DMS53 treated with DMSO at 0.1 percent for 48 hours (cell line): ENCODE measurements around the gene HMMR.
"Not testable (repeated sequence)": the region's sequence is repeated elsewhere in the genome, so short reads cannot be mapped to it uniquely, and the experiment has no call there.

Source experiments
- DNase-seq: peaks from one replicate; lab custom pipeline; 2025; ENCODE audit not compliant: unreplicated experiment; lab: John Stamatoyannopoulos, UW

The HMMR gene

DNA sequence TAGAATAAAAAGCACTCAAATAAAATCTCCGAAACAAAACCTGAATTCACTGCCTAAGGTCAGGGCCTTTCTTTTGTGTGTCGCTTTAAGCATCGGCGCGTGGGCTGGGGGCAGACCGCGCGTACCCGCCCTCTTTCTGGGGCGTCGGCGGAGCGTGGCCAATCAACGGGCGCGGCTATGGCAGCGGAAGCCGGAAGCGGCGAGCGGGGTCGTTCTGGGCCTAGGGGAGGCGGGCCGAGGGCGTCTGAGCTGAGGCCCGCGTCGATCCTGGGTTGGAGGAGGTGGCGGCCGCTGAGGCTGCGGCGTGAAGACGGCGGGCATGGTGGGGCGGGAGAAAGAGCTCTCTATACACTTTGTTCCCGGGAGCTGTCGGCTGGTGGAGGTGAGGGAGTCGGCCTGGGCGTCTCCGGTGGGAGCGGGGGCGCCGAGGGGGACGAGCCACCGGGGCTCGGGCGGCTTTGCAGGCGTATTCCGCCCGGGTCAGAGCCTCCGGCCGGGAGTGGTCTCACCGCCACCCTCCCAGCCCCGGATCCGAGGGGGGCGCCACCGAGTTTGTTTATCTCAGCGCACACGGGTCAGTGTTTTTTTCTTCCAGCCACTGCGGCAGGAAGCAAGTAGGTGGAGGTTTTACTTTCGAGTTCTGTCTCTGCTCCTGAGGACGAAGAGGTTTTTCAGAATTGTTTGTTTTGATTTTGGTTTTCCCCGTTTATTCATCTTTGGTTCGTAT lies 45.1 kb downstream of the HMMR start, which contains the start of gene MAT2B:
TSS of gene MAT2B (plus strand) at position 252 of the 727 bp plus-strand sequence. CDS start at position 320, 68 bp downstream.
- peak; percentile 94 for DNase-seq

DNA sequence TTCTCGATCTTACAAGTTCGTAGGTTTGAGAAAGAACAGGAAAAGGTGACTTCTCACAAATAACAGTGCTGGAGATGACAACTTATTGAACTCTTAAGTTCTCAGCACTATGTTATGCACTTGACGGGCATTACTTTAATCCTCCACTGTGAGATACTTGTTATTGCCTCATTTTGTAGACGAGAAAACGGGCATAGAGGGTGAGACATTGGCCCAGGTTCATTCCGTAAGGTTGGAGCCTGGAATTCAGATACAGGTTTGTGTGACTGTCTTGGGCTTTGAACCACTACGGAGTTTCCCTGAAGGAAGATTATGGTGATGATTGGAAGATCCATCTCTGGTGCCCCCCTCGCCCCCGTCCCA lies 45.6 kb downstream of the HMMR start:
- no peak for DNase-seq

DNA sequence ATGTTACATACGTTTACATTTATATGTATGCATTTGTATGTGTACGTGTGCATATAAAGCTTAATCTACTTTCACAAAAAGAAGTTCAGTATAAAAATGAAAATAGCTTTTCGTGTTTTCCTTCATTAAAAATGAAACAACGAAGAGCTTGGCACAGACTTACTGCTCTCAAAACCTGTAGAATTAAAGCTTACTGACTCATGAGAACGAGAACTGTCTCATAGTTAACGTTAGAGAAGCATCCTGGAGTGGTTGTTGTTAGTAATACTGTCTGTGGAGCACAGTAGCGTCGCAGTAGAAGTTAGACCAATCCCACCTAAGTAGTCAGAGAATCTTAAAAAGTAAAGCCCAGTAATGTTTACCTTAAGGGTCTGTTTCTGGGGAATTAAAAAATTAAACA lies 46.3 kb downstream of the HMMR start:
- DNase-seq: no peak

DNA sequence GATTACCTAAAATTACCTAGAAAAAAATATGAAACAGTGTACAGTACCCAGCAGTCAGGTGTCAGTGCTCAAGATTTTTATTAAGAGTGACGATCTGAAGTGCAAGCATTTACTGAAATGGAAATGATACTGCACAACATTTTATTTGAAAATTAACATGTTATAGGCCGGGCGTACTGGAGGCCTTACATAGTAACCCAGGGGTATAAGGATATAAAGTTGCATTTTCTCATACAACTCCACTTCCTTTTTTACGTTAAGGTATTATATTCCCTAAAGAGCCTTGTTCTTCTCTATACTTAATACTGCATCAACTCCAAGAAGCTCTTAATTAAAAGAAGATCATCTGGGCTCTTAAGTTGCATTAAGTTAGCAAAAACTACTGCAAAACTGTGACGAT lies 48.3 kb downstream of the HMMR start:
- DNase-seq: no peak

DNA sequence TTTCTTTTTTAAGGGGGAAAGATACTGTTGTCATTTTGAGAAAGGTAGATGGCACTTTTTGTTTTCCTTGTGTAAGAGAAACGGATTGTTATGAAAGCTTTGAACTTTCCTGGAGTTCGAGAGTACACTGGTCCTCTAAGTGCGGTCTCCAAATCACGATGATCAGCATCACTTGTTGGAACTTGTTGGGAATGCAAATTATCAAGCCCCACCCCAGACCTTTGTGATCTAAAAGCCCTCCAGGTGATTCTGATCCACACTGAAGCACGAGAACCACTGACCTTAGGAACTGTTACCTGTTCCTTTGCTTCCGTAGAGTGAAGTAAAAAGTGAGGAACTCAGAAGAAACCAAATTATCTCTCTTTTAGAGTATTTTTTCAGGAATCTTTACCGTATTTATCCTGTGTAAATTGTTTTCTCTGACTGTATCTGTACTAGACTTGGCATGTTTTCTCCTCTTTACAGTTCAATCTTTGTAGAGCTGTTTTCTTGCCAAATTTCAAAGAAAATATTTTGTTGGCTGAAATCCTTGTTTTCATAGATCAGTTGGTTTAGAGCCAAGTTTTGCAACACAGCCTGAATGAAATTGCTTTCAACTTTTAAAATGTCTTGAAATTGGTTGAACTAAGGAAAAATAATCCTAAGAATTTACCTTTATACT lies 49.0 kb downstream of the HMMR start:
- DNase-seq: no peak

DNA sequence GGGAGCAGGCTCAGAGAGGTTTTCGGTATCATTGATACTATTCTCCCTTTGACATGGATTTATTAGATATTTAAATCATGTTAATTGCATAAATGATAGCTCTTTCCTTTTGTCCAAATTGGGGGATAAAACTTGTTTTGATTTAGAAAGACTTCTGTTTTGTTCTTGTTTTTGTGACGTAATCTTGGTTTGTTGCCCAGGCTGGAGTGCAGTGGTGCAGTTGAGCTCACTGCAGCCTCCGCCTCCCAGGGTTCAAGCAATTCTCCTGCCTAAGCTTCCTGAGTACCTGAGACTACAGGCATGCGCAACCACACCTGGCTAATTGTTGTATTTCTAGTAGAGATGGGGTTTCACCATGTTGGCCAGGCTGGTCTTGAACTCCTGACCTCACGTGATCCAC lies 52.1 kb downstream of the HMMR start:
- no peak for DNase-seq

DNA sequence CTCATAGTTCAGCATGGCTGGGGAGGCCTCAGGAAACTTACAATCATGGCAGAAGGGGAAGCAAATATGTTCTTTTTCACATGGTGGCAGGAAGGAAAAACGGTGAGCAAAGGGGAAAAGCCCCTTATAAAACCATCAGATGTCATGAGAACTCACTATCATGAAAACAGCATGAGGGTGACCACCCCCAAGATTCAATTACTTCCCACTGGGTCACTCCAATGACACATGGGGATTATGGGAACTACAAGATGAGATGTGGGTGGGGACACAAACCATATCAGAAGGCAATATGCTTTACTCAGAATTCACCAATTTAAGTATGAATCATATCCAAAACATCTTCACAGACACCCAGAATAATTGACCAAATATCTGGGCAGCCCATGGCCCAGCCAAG lies 64.7 kb downstream of the HMMR start:
- no peak for DNase-seq

DNA sequence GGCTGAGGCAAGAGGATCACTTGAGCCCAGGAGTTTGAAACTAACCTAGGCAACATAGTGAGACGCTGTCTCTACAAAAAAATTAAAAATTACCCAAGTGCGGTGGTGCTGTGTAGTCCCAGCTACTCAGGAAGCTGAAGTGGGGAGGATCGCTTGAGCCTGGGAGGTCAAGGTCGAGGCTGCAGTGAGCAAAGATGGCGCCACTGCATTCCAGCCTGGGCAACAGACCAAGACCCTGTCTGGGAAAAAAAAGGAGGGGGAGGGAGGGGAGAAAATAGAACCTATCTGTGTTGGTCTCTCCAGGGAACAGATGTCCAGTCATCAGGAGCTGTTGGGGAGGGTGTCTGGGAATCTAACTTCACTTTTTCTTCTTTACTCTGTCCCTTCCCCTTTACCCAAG lies 69.3 kb downstream of the HMMR start:
- no peak for DNase-seq

DNA sequence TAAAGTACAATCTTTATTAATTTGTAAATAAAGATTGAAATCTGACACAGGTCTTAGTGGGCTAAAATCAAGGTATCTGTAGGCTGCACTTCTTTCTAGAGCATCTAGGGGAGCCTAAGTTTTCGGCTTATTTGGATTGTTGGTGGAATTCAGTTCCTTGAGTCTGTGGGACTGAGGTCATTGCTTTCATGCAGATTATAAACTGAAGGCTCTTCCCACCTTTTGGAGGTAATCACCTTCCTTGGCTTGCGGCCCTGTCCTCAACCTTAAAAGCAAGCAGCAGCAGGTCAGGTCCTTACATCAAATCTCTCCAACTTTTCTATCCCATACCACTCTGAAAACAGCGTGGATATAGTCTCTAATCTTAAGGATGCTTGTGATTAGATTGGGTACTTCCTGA lies 70.8 kb downstream of the HMMR start:
- DNase-seq: no peak

DNA sequence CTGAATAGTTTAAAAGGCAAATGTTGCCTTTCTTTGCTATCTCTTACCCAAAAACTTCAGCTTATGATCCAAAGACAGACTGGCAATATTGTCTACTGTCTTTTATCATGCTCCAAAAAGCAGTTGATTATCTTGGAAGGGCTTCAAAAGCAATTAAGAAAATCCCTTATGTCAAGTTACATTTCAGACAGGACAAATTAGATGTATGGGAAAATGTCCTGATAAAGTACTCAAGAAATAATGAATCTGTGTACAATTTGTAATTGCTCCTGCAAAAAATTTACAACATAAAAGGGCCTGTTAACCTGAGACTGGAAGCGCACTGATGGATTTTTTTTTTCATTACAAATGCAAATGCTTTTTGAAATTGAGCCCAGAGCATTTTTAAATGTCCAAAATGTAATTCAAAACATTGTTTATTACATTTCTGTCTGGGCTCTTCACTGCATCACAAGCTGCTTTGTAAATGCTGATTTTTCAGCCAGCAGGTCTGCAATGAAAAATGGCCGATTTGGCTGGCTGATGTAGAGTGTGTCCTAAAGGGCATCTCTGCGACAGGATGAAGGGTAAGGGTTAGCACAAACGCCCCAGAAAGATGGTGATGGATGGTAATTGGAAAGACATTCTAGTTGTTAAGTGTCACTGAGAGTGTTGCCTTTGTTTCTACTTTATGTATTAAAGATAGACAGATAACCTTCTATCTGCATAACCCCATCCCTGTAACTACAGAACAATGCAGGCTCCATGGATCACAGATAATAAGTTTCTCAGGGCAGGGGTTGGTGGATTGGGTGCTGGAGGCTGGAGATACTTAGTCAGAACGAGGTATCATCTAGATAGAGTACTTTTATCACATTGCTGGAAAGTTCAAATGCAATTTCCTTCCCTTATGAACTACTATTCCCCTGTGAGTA lies 72.0 kb downstream of the HMMR start:
- no peak for DNase-seq

DNA sequence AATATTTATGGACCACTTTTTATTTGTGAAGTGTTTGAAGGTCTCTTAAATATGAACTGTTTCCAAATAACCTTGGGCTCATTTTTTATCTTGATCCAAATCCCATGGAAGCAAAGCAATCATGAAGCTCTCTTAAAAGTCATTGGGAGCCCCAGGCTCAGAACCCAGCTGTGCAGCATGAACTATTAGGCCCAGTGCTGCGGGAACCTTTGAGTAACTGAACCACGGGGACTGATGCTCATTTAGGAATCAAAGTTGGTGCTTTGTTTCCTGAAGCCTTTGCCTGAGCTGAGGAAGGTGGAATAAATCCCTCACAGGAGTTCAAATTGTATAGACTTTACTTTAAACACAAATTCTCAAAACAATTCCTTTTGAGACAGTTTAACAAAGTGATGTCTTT lies 72.8 kb downstream of the HMMR start:
- DNase-seq: no peak

DNA sequence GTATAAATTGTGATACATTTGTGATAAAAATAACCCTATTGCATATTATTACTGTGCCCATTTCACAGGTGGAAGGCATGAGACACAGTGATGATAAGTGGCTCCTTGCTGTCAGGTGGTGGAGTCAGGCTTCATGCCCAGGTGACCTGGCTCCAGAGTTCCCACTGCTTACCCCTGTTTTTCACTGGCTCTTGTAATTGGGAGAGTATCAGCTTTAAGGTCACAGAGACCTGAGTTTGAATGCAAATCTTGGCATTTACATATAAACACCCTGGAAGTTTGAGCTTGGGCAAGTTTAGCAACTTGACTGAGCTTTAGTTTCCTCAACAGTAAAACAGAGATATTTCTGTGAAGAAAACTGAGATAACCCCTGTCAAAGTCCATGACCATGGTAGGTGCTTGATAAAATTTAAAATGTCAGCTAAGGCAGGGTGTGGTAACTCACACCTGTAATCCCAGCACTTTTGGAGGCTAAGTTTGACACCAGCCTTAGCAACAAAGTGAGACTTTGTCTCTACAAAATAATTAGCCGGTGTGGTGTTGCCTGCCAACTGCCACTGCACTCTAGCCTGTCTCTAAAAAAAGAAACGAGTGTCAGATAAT lies 74.2 kb downstream of the HMMR start:
- no peak for DNase-seq

DNA sequence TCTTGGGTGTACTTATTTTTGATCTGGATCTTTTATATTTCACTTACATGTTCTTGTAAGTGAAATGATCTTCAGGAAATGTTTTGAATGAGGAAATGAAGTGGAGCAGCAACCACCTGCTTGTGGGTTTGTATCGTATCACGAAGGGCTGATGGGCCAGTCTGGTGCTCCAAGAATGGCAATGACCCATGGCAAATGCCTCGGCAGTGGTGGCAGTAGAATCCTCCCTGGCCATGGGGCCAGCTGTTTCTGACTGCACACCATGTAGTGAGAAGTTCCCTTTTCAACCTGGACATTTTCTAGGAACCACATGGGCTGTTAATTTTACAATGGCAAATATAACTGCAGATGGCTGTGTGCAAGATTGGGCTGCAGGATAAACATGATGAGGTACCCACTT lies 74.9 kb downstream of the HMMR start:
- no peak for DNase-seq

DNA sequence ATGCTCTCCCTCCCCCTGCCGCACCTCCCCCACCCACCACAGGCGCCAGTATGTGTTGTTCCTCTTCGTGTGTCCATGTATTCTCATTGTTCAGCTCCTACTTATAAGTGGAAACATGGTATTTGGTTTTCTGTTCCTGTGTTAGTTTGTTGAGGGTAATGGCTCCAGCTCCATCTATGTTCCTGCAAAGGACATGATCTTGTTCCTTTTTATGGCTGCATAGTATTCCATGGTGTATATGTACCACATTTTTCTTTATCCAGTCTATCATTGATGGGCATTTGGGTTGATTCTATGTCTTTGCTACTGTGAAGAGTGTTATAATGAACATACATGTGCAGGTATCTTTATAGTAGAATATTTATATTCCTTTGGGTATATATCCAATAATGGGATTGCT lies 76.0 kb downstream of the HMMR start:
- DNase-seq: not testable (repeated sequence)

DNA sequence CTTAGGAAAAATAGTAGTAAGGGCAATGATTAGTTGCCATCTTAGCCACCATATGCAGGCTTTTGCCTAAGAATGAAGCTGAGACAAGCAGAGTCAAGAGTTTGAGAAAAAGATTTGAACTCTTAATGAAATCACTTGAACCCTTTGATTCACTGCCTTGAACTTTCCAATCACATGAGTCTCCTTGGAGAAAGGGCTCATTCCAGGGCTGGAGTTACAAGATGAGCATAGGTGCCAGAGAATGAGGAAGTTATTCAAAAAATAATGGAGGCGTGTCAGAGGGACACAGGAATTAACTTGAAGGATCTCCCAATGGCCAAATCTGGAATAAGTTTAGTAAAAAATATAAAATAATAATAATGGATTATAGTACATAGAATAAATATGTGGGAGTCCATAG lies 80.3 kb downstream of the HMMR start:
- DNase-seq: no peak
